Non-pigmented ciliary epithelial cell (primary cell): ENCODE results near the gene EN2.

Experiments
- DNase-seq: peaks from one replicate; pipeline ENCODE4 v3.0.0-alpha.2; 2010; ENCODE audit warnings: low read depth

EN2 gene

DNA sequence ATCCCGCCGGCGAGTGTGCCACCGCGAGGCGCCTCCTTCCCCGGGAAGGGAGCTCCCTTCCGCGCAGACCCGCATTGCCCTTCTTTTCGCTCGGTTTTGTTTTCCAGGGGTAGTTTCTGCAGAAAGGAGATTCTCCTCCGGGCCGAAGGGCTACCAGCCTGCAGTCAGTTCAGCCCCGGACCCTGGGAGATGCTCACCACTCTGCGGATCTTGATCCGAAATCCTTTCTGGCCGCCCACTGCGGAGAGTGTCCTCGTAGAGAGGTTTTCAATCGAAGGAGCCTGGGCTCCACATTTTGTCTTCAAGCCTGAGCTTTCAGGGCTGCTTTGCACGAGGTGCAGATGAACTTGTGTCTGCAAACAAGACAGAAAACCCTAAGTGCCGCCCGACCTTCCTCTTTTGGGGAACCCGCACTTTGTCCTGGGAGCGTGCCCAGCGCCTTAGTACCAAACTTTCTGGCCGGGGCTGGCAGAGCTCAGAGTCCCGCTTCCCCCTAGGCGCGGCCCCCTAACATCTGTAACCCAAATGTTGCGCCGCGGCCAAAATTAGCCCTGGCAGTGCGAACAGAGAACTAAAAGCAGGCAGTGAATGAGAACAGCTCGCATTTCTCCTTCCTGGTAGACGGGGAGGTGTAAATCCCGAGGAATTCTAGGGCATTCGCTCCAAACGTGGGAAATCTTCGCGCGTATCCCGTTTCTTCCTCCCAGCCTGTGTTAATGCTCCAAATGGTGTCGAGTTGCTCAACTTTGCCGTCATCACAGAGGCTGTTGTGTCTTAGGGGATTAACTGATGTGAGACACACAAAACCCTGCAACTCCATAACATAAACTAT, 6.7 kb upstream of the EN2 start:
- no peak for DNase-seq

DNA sequence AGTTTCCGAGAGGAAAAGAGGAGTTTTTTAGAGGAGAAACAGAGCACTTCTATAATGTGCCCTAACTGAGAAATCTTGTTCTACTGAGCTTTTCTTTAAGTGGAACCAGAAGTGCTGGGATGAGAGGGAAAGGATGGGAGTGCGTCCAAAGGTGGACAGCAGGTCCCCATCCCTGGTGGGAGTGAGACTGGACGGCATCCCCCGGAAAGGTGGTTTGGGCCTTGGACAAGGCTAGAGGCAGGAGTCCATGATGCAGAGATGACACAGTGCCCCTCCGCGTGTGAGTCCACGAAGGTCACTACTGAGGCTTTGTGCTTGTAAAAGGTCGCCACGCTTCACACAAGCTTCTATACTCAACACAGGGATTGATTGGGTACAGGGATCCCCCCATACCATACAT, 6.1 kb upstream of the EN2 start:
- no peak for DNase-seq

DNA sequence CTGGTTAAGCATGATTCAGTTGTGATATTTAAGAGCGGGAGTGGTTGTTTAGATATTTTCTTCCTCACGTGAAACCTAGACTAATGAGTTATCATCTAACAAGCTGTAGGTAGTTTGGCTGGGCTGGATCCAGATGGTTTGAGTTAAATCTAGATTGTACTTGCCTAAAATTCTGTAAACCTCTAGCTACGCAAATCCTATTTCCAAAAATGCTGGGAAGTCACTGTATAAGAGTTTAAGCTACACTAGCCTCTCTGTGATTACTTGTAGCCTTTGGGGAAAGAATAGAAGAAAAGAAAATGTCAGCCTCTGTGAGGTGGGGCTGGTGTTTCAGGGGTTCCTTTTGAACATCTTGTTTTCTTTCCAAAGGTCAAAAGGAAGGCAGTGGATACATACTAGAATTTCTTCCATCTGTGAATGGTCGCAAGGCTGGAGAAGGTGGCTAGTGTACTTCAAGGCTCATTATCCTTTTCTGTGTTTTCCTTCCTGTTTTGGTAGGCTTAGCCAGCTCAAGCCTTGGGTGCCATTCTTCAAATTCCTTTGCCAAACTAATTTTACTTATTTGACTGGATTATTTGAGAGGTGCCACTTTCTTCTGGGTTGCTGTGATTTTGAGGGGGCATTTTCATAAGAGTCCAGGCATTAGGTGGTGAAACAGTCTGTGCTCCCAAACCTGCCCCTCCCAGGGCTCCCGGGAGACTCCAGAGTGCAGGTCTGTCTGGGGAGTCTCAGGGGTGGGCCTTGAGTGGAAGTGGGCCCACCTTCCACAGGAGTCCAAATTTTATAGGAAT, 5.2 kb upstream of the EN2 start:
- no peak for DNase-seq

DNA sequence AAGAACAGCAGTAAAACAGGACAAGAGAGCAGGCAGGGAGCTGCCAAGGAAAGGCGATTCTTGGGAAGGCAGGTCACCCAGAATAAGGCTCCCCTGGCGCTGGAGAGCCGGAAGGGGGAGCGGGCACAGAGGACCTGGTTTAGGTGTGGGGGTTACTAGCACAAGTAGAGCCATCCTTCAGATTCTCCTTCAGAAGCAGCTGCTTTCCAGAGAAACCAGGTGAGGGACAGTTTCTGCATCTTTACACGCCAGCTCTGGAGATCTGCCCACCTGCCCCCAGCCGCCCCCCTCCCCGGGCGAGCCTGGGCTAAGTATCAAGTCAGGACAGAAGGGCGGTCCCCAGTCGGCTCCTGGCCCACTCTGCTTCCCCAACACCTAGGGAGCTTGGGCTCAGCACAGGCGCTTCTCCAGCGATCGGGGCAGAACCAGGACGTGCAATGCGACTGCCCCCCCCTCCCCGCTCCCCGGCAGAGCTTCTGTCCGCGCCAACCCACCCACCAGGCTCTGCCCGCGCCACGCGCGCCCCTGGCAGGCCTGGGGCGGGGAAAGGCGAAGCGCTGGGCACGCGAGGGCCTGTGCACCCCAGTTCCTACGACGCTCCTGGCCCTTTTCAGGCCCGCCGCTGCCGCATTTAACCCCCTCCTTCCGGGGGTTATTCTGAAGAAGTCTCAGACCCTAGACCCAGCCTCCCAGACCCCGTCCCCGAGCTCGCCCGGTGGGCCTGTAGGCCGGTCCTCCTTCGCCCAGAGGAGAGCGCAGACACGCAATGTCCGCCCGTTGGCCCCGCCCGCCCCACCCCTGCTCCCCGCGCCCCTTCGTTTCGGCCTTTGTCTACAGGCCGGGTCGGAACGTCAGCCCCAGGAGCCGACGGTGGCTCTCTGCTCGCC, 4.4 kb upstream of the EN2 start:
- DNase-seq: no peak

DNA sequence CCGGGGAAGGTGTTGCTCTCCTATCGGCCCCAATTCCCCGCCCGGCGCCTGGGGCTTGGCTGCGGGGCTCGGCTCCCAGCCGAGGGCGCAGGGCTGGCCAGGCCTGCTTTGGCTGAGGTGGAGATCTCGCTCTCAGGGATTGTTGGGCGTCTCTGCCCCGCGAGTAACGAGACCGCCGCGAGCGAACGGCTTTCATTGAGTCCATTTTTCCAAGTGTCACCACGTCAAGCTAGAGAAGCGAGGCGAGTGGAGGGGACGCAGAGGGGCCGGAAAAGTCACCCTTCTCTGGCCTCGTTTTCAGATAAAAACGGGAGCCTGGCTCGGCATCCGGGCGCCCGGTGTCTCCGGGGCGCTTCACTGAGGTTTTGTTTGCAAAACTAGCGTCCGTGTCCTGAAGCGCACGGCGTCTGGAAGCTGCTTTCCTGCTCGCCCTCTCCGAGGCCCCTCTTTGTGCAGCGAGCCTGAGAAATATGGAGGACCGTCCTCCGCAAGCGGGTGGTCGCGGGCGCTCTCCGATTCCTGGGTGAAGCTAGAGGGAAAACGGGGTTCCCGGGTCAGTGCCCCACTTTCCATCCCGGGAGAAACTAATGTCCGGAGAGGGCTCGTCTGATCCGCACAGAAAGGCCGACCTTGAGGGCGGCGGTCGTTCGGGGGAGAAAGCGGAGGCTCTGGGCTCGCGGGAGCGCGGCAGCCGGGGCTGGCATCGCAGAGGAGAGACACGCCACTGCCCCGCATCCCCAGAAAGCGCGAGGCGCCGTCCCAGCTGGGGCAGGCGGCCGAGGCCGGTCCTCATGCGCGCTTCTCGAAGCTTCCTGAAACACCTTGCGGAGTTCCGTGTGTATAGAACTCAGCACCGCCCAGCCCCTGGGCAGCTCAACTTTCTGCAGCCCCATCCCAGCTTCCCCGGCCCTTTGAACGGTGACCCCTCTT, 3.5 kb upstream of the EN2 start:
- no peak for DNase-seq

DNA sequence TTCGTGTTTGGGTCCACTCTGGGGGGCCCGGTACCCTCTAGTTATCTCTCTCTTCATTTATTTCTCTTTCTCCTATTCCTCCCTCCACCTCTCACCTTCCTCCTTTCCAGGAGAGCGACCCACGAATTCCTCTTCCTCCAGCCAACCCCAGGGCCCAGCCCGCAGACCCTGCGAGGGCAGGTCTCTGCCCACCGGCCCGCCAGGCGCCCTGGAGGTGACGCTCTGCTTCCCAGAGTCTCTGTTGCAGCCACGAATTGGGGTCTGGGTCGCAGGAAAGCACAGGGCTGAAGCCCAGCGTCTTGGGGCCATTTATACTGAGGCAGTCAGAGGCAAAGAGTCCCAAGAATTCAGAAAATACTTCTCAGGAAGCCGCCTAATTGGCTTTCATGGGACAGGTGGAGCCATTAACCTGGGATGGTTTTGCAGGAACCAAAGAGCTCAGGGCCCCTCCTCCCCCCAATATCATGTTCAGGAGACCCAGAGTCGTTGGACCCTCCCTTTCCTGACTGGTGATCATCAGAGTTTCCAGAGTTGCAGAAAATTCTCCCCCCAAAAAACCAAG, 2.7 kb upstream of the EN2 start:
- DNase-seq: no peak

DNA sequence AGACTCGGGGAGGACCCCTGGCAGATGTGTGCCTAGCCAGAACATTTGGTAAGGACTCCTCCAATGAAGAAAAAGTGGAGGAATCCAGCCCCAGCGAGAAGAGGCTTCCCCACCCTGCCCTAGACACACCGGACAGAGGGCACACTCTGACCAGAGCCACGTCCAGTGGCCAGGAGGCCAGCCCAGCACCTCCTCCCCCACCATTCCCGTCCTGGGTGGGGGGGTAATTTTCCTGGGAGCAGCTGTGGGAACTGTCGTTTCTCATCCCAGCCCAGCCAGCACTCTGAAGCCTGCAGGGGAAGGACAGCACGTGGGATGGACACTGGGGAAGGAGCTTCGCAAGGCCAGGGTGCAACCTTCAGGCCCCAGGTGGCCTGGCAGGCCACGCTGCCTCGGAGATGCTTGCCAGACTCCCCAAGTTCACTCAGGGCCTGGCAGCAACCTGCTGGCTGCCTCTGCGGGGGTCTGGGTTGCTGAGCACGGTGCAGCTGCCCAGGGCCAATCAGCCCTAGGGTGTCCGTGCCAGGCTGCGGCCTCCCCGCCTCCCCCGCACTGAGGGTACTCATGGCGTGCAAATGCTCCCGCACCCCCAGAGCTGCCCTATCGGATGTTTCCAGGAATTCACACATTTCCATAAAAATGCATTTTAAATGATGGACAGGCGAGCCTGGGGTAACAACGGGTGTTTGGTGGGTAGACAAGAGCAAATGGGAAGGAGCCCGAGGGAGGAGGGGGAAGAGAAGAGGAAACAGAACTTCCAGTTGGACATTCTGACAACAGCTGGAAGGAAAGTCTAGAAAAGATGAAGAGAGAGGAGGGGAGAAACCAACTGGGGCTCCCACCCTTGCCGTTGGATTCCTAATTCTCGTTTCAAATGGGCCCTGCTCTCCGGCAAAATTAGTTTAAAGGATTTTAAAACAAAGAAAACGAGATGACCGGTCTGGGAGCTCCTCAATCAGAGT, 1.9 kb upstream of the EN2 start:
- no peak for DNase-seq

DNA sequence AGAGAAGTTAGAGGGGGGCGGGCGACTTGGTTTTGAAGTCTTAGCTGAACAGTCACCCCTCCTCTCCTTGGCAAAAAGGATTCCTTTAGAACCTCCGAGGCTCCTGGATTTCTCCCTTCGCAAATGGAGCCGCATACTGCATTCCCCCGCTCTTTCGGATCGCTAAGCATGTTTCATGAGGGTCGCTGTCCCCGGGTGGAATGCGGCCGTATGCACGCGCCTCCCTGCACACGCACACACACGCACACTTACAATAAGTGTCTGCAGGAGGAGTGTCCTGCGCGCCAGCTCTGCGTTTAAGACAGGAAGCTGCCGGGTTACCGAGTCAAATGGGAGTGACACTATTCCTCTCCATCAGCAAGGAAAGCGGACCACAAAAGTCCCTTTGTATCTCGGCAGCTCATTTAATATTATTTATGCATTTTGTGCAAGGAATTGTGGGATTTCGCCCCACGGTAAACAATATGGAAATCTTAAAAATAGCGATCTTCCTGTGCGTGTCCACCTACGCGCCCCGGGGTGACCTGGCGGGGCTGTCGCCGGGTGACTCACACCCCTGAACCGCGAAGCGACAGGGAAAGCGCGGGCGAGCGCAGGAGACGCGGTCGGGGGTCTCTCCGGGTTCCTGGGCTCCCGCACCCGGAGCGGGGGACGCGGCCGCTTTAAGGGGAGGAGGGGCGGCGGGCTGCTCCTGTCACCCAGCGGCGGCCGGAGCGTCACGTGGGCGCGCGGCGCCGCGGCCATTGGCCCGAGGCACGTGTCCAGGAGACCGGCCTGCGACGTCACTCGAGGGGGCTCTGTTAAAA, 988 bp upstream of the EN2 start:
- DNase-seq: peak; percentile 2

DNA sequence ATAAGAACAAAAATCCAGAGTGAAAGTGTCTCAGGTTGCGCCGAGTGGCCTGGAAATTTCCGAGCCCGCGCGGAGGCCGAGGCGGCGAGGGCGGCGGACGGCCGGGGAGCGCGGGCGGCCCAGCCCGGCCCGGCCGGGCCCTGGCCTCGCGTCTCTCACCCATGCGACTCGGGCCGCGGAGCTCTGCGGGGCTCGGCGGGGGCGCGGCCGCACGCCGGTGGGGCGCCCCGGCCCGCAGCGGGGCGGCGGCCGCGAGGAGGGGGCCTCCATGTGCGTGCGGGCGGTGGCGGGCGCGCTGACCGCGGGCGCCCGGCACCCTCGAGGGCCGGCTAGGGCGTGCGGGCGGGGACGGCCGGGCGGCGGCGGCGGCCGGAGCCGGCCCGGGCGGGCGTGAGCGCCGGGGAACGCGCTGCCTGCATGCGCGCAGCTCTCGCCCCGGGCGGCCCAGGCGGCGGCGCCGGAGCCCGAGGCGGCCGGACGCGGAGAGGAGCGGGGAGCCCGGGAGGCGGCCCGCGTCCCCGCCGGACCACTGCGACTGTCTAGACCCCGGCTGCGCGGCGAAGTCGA, 302 bp upstream of the EN2 start:
- no peak for DNase-seq

DNA sequence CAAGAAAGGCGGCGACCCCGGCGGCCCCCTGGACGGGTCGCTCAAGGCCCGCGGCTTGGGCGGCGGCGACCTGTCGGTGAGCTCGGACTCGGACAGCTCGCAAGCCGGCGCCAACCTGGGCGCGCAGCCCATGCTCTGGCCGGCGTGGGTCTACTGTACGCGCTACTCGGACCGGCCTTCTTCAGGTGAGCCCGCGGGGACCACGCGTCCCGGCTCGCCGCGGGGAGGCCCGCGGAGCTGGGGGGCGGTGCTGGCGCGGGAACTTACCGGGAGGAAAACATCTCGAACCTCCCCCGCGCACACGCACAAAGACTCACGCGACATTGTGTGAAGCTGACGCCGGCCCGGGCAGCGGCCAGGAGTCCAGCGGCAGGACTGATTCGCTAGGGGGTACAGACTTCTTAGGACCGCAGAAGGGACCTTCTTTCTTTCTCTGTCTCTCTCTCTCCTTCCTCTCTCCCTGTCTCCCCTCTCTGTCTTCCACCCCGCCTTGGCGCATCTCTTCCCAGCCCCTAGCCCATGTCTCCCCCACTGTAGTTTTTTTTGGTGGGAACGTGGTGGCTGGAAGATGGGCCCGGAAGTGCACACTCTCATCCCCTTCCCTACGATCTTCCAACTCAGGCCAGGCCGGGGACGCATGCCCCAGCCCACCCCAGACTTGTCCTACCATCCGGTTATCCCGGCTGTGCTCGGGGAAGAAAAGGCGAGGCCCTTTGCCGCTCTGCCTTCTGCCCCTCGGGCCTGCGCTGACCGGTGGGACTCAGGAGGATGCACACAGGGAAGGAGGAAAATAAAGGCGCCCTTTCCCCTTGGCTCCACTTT, 1.2 kb downstream of the EN2 start:
- DNase-seq: no peak

DNA sequence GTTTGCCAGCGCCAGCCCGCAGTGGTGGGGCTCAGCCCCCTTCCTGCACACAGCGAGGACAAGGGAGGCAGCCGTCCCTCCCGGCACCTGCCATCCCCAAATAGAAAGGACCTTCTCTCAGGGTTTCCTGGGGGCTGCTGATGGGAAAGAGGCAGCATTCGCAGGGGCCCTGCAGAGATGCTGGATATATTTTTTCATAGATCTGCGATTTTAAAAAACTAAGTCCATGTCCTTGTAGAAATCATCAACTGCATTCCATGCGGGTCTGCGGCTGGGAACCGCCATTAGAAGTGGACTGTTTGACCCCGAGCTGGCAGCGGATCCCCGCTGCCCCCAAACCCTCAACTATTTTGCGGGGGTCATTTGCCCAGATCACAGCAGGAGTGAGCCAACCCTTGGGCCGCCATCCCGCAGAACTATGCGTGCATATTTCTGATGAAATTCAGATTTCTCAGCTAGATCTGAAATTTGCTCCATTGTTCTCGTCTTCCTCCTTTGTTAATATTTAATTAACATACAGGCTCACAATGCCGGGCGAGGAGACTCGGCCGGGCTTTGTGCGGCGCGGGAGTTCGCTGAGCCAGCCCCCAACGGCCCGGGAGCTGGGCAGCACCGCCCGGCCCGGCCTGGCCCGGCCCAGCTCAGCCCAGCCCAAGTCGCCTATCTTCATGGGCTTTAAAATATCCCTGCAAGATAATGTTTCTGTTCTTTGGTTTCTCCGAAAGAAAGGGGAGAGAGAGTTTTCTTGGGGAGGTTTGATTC, 2.0 kb downstream of the EN2 start:
- DNase-seq: no peak

DNA sequence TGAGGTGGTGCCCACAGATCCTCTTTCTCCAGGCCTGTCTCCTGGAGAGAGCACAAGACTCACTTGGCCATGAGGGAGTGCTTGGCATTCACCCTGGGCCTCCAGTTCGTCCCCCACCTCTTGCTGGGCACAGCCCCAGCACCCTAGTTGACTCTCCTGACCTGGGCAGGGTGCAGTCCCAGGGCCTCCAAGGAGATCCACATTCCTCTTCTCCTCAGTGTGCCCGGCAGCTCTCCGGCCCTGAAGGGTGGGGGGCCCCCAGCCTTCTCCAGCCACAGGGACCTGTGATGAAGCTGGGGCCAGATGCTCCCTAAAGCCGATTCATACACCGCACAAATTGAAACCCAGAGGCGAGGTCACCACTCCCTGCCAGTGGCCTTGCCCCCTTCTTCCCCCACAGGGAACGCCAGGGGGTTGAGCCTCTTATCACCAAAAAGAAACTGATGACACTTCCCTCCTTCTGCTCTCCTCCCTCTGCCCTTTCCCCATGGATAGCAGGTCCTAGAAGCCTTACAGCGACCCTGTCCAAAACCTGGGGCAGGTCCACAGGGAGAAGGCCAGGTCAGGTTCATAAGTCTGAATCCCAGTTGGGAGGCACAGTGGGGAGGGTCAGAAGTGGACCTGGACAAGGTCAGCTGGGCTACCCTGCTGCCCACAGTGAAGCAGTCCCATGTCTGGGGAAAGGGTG, 3.1 kb downstream of the EN2 start:
- DNase-seq: no peak

DNA sequence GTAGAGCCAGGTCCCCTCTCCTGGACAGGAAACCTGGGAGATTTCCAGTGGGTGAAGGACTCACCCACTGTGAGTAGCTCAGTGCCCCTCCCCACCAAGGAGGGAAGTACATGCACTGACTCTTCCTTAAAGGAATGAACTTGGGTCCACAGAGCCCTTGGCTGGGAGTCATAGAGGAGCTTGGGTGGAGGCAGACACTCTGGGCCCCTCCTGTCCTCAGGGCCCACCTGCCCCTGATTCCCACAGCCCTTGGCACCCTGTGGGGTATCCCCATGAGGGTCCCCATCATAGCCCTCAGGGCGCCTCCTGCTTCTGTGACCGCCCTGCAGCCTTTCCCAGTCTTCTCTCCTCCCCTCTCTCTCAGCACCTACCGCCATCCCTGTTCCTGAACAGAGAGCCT, 3.7 kb downstream of the EN2 start:
- DNase-seq: no peak

DNA sequence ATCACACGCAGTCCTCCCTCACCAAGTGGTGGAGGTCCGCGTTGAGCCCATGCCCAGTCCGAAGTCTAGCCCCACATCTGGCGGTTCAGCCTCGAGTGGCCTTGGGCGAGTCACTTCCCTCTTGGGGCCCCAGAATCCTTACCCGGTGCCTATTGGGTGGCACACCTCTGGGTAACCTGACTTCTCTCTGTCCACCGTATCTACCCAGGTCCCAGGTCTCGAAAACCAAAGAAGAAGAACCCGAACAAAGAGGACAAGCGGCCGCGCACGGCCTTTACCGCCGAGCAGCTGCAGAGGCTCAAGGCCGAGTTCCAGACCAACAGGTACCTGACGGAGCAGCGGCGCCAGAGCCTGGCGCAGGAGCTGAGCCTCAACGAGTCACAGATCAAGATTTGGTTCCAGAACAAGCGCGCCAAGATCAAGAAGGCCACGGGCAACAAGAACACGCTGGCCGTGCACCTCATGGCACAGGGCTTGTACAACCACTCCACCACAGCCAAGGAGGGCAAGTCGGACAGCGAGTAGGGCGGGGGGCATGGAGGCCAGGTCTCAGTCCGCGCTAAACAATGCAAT, 4.3 kb downstream of the EN2 start:
- DNase-seq: no peak

DNA sequence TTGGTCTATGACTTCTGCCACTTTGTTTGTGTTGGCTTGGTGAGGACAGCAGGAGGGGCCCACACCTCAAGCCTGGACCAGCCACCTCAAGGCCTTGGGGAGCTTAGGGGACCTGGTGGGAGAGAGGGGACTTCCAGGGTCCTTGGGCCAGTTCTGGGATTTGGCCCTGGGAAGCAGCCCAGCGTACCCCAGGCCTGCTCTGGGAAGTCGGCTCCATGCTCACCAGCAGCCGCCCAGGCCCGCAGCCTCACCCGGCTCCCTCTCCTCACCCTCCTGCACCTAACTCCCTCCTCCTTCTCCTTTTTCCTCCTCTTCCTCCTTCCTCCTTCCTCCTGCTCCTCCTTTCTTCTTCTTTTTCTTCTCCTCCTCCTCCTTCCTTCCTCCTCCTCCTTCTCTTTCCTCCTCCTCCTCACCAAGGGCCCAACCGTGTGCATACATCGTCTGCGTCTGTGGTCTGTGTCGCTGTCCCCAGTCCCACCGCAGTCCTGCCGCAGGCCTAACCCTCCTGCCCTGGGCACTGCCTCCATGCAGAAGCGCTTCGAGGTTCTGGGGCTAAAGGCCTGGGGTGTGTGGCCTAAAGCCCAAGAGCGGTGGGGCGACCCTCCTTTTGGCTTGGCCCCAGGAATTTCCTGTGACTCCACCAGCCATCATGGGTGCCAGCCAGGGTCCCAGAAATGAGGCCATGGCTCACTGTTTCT, 5.3 kb downstream of the EN2 start:
- DNase-seq: no peak
